HG03025 (cell line): ENCODE results near the gene FBXL17.

Experiments used
- ATAC-seq: cut with Tn5 transposase; IDR thresholded peaks from one replicate; pipeline ENCODE4 v1.9.1; 2021; ENCODE audit warnings: mild to moderate bottlenecking, moderate library complexity; ENCODE audit not compliant: unreplicated experiment, low FRiP score

The FBXL17 gene

DNA sequence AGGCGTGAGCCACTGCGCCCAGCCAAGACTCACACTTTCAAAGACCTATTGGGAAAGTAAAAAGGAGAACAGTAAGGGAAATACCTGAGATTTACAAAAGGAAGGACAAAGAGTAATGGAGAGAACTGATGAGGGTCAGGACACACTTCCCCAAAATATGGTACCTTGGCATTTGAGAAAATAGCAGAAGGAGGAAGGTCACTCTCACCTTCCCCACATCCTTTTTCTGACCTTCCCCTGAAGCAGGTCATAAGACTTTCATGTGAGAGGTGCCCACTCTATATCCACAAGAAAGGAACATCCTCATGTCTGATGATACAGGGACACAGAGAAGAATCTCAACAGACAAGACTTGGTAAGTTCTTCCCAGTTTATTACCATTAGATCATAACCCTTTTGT is 272.8 kb downstream of the FBXL17 start:
- no peak for ATAC-seq

- no peak for ATAC-seq
These were observed 277.4 kb downstream of the FBXL17 start for GRCh38 chr5:108104448-108104847.

DNA sequence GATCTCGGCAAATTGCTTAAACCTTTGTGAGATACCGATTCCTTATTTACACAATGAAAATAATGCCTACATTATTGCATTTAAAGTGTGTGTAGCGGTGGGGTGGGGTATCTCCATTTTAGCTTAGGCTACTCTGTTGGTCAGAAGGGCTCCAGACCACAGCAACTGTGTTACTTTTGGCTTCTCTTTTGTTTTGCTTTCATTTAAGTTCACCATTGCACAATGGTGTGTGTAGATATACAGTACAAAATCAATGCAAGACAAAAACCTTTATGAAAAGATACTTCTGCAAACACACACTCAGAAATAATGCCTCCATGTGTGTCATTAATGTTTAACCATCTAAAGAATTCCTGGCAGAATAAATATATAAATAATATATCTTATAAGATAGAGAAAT is 279.4 kb downstream of the FBXL17 start:
- ATAC-seq = no peak

- no peak for ATAC-seq
These were observed 280.1 kb downstream of the FBXL17 start for GRCh38 chr5:108101821-108102220.

- ATAC-seq = no peak
These were observed 280.8 kb downstream of the FBXL17 start for GRCh38 chr5:108101130-108101529.

DNA sequence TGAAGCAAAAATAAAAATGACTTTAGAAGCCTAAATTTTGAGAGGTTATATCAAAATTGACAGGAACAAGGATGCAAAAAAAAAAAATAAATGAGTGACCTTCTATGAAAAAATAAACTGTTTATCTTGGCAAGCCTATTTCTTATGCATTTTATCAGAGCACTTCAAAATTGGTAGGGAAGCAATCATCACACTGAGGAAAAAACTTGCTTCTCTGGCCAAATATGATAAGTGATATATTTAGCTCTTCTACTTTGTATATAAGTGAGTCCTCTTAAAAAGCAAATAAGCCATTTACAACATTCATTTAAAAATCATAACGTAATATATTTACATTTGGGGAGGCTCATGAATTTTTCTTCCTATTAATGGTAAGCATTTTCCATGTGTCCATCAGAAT is 287.1 kb downstream of the FBXL17 start:
- ATAC-seq = no peak

DNA sequence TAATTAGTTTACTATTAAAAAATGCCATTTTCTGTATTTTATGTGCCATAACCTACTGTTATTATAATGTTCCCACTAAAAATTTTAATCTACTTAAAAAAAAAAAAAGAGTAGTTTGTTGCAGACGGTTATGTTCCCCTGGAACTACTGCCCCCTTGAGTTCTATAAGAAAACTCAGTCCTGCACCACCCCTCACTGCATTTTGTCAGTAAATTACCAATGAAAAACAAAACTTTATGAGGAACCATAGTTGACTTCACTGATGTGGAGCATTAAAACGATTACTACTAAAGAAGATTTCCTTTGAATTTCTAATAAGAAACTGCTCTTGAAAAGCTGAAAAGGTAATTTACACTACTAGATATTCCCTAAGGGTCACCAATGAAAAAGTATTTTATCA is 288.7 kb downstream of the FBXL17 start:
- no peak for ATAC-seq

- ATAC-seq = no peak
These were observed 291.0 kb downstream of the FBXL17 start for GRCh38 chr5:108090946-108091345.

- ATAC-seq = no peak
These were observed 297.8 kb downstream of the FBXL17 start for GRCh38 chr5:108084105-108084504.

GRCh38 chr5:108083232-108083631 is 298.7 kb downstream of the FBXL17 start:
- ATAC-seq = no peak

GRCh38 chr5:108081707-108082106 is 300.2 kb downstream of the FBXL17 start:
- ATAC-seq = no peak

- ATAC-seq = no peak
These were observed 302.1 kb downstream of the FBXL17 start for GRCh38 chr5:108079753-108080152.

DNA sequence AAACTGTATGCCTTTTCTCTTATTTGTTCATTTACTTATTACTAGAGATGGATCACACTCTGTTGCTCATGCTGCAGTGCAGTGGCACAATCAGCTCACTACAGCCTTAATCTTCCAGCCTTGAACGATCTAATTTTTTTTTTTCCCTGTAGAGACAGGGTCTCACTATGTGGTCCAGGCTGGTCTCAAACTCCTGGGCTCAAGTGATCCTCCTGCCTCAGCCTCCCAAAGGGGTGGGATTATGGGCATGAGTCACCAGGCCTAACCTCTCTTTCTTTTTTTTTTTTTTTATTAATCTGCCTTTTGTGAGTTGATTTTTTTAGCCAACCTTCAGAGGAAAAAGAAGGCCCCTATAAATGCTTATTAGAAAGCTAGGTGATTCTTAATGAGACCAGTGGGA is 303.0 kb downstream of the FBXL17 start:
- no peak for ATAC-seq

DNA sequence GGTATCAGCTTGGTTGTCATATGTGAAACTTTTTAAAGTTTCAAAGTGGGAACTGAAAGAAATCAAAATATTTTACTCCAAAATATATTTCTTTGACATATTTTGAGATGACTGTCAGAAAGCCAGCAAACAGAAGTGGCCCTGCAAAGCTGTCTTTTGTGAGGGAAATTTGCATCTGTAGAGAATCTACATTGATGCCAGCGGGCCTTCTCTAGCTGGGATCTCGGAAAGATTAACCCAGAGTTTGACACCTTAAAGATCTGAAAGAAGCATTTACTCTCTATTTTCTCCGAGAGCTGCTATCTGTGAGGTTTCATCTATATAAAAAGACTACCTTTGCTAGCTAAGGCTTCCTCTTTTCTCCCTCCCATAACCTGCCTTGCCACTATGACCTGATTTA is 303.6 kb downstream of the FBXL17 start:
- no peak for ATAC-seq

DNA sequence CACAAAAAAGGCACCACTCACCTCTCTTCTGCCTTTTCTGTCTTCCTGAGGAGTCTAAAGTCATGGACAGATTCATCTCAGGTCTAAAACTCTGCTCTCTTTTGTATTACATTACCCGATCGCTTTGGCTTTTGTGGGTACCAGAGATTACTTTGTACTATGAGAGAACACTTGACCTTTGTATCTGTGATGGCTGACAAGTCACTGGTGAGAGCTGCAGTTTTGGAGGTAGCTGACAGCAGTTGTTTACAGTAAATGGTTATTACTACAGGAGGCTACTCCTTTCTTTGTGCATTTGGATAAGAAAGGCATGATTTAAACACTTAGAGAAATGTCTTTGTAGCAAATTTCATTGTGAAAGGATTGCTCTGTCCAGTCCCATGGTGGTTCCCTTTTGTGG is 307.3 kb downstream of the FBXL17 start:
- no peak for ATAC-seq

GRCh38 chr5:108064302-108064701 is 317.6 kb downstream of the FBXL17 start:
- ATAC-seq = no peak

DNA sequence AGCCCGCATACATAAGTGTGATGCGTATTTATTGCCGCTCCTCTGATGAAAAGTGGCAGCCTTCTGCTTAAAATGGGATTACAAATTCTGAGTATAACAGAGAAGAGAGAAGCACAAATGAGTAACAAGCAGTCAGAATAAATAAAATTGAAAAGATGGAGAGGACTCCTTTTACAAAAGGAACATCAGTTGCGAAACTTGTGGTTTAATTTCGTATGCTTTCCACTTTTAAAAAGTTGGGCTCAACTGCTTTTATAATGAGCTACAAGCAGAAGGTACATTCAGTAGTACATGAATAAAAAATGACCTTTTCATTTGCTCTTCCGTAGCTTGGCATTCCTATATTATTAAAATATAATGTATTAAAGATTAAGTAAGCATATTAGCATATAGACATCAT is 320.0 kb downstream of the FBXL17 start:
- ATAC-seq = no peak

DNA sequence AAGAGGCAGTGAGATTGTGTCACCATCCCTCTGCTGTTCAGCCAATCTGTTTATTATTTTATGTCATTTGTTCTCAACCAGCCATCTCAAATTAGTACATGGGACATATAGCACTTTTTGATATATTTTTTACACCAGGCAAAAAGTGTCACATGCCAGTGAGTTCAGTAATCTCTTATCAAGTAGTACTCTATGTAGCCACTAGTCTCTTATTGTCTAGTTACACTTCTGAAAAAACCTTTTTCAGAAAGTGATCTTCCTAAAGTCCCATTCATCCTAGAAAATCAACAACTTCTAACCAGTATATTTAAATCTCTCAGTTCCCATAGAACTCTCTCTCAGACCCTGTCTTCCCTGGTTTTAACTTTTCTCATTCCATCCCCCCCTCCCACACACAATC is 321.6 kb downstream of the FBXL17 start:
- no peak for ATAC-seq

- ATAC-seq = no peak
These were observed 322.6 kb downstream of the FBXL17 start for GRCh38 chr5:108059334-108059733.

- no peak for ATAC-seq
These were observed 327.5 kb downstream of the FBXL17 start for GRCh38 chr5:108054349-108054748.

DNA sequence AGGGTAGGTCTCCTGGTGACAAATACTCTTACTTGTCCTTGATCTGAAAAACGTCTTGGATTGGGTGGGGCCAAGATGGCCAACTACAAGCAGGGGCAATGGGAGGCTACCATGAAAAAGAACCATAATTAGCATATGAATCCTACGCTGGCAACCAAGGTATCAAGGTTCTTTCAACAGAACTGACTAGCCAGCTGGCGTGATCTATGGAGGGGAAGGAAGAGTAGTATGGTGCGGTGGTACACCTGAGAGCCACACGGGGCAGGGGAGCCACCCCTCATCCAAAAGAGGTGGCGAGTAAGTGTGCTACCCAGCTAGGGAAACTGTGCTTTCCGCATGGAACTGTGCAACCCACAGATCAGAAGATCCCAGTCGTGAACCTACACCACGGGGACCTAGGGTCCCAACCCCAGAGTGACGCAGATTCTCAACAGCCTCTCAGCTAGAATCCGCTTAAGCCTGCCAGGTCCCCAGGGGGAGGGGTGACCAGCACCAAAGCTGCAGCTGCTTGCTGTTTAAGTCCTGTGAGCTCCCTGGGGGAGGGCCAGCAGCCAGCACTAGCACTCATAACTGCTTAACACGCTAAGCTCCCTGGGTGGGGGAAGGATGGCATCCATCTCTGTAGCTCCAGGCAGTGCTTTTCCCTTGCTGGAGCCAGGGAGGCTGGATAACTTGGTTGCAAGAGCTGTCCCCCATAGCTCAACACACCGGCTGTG is 334.8 kb downstream of the FBXL17 start:
- ATAC-seq = no peak

- no peak for ATAC-seq
These were observed 345.4 kb downstream of the FBXL17 start for GRCh38 chr5:108036482-108036881.

GRCh38 chr5:108028883-108029282 is 353.0 kb downstream of the FBXL17 start:
- ATAC-seq = no peak
